A673 (cell line): ENCODE results near the gene CYP11A1. TPM values are rescaled to one million over a fixed set of nuclear protein-coding genes. Genes with fewer than 3 reads are reported as not detected.

Source experiments
- BruUV-seq: library from RNA; stranded (reverse); fragments of 400-500 nt; replicated peaks from 2 replicates; lab custom pipeline; 2021; lab: Mats Ljungman, UMichigan
- CTCF ChIA-PET: fragments of 300-600 bp; sonication (Branson Sonifier 250); formaldehyde crosslinking; loops from one replicate; lab custom pipeline; 2022; ENCODE audit warnings: antibody characterized with exemption; lab: Charles Lee
- POLR2A ChIA-PET: fragments of 300-600 bp; sonication (Branson Sonifier 250); formaldehyde crosslinking; loops from one replicate; lab custom pipeline; 2022; ENCODE audit warnings: antibody characterized with exemption; ENCODE audit not compliant: low non-redundant PET; lab: Charles Lee
- DNase-seq: peaks from one replicate; pipeline ENCODE4 v3.0.0-alpha.2; 2015; ENCODE audit warnings: low spot score
- H3K27ac ChIP-seq: fragments of 200-600 bp; sonication (generic); 2 replicates; pipeline ENCODE4 v1.5.1; 2016; ENCODE audit warnings: mixed run types, low read depth, mild to moderate bottlenecking, mixed read lengths, antibody characterized with exemption, low read length; ENCODE audit not compliant: poor library complexity, severe bottlenecking
- H3K27me3 ChIP-seq: fragments of 200-600 bp; sonication (generic); replicated peaks from 2 replicates; pipeline ENCODE4 v1.6.1; 2017; ENCODE audit warnings: mixed run types, low read depth, mild to moderate bottlenecking, mixed read lengths, antibody characterized with exemption, low read length; ENCODE audit not compliant: insufficient read depth, poor library complexity
- H3K36me3 ChIP-seq: fragments of 200-600 bp; sonication (generic); 2 replicates; pipeline ENCODE4 v1.6.1; 2016; ENCODE audit warnings: mixed run types, mild to moderate bottlenecking, mixed read lengths, antibody characterized with exemption, low read length; ENCODE audit not compliant: insufficient read depth, poor library complexity, severe bottlenecking
- H3K4me1 ChIP-seq: fragments of 200-600 bp; sonication (generic); 2 replicates; pipeline ENCODE4 v1.6.1; 2017; ENCODE audit warnings: mixed run types, mild to moderate bottlenecking, mixed read lengths, antibody characterized with exemption, low read length; ENCODE audit not compliant: insufficient read depth, poor library complexity, severe bottlenecking
- H3K4me3 ChIP-seq: fragments of 200-600 bp; sonication (generic); 2 replicates; pipeline ENCODE4 v1.5.1; 2016; ENCODE audit warnings: low read depth, mixed run types, mild to moderate bottlenecking, mixed read lengths, low read length; ENCODE audit not compliant: poor library complexity, severe bottlenecking
- H3K9me3 ChIP-seq: fragments of 200-600 bp; sonication (generic); 2 replicates; pipeline ENCODE4 v1.6.1; 2016; ENCODE audit warnings: mixed run types, low read depth, mild to moderate bottlenecking, mixed read lengths, antibody characterized with exemption, low read length; ENCODE audit not compliant: poor library complexity, severe bottlenecking
- CTCF ChIP-seq: fragments of 300-800, 200-600 bp; sonication (generic); conservative IDR thresholded peaks from 2 replicates; pipeline ENCODE4 v1.5.1; 2017; ENCODE audit warnings: low read depth, mild to moderate bottlenecking, antibody characterized with exemption, low read length, moderate library complexity, mixed read lengths
- EZH2 ChIP-seq: fragments of 200-600 bp; sonication (generic); IDR thresholded peaks from 2 replicates; pipeline ENCODE4 v1.6.1; 2017; ENCODE audit warnings: borderline replicate concordance, low read depth, mild to moderate bottlenecking, mixed read lengths, antibody characterized with exemption, low read length; ENCODE audit not compliant: poor library complexity, severe bottlenecking
- intact Hi-C: fragments of 100-400 bp; cut with micrococcal nuclease; formaldehyde crosslinking; loops from one replicate; pipeline ENCODE4 v1.10.0; 2022; ENCODE audit not compliant: unreplicated experiment
- total RNA-seq: library from RNA; stranded (reverse); gene quantifications from 2 replicates; pipeline ENCODE4 v1.2.3, GENCODE V29; 2021

The CYP11A1 gene
- total RNA-seq, 1 experiment from 2014 or later: not detected

GRCh38 chr15:74337146-74337545 lies 30.3 kb downstream of the CYP11A1 start:
- POLR2A ChIA-PET: no interaction called here
- Histone ChIP-seq H3K36me3 (no peaks in the 10 kb centered on the region), H3K27ac (no peak overlapping the region), H3K27me3 (no peaks in the 10 kb centered on the region), H3K4me3 (no peak overlapping the region), H3K4me1 (no peaks in the 10 kb centered on the region), H3K9me3 (no peaks in the 10 kb centered on the region)
- CTCF ChIA-PET: no interaction called here
- intact Hi-C loops: no loop called here
- BruUV-seq: no TSS peak
- DNase-seq: no peak
- TF ChIP-seq EZH2: no peak
- TF ChIP-seq CTCF: no peak

- H3K4me3 ChIP-seq: no peak overlapping the region
- no peaks in the 10 kb centered on the region for H3K9me3 ChIP-seq
- CTCF ChIA-PET: no interaction called here
- no peaks in the 10 kb centered on the region for H3K27me3 ChIP-seq
- H3K4me1 ChIP-seq: no peaks in the 10 kb centered on the region
- no peaks in the 10 kb centered on the region for H3K36me3 ChIP-seq
- DNase-seq: no peak
- intact Hi-C loops: no loop called here
- H3K27ac ChIP-seq: no peak overlapping the region
- no TSS peak for BruUV-seq
- POLR2A ChIA-PET: no interaction called here
- TF ChIP-seq EZH2: no peak
- no peak for TF ChIP-seq CTCF
These were observed 31.1 kb downstream of the CYP11A1 start for GRCh38 chr15:74336061-74337005.

- intact Hi-C loops: no loop called here
- POLR2A ChIA-PET: no interaction called here
These were observed 32.0 kb downstream of the CYP11A1 start for GRCh38 chr15:74335396-74335795.

More at GRCh38 chr15:74335396-74335795, 32.0 kb downstream of the CYP11A1 start:
- no peak for DNase-seq
- no peaks in the 10 kb centered on the region for H3K4me1 ChIP-seq
- no peak overlapping the region for H3K4me3 ChIP-seq
- BruUV-seq: no TSS peak
- CTCF ChIA-PET: no interaction called here
- TF ChIP-seq EZH2: no peak
- TF ChIP-seq CTCF: no peak
- no peaks in the 10 kb centered on the region for H3K36me3 ChIP-seq
- no peak overlapping the region for H3K27ac ChIP-seq
- H3K9me3 ChIP-seq: no peaks in the 10 kb centered on the region
- no peaks in the 10 kb centered on the region for H3K27me3 ChIP-seq
